Left colon (tissue), 2 donors: ENCODE data around the gene NCOA1. TPM values are rescaled to one million over a fixed set of nuclear protein-coding genes. Genes with fewer than 3 reads are reported as not detected.
"Not testable (repeated sequence)": the region's sequence is repeated elsewhere in the genome, so short reads cannot be mapped to it uniquely, and the experiment has no call there.

Source experiments
- ATAC-seq: fragments of 200-7000 bp; cut with Tn5 transposase; one replicate; pipeline ENCODE4 v1.9.1; 2020; ENCODE audit warnings: mild to moderate bottlenecking, moderate library complexity
- DNase-seq, 2 donors: peaks; one replicate each; pipeline ENCODE4 v3.0.0-alpha.2; 2020
- intact Hi-C, 2 donors: fragments of 100-400 bp; cut with DNase I in 1 of 2; cut with micrococcal nuclease in 1 of 2; formaldehyde crosslinking; loops; one replicate each; pipeline versions ENCODE4 v1.11.2 to v1.14.0; 2022; cut with DNase I, micrococcal nuclease
- long read RNA-seq: library from polyadenylated mRNA; unstranded; transcript quantifications from one replicate; pipeline ENCODE4 v2.0.0, GENCODE V29; 2021
- total RNA-seq, 2 donors: library from RNA; stranded (reverse); fragmentation: NEBNext Ultra II Directional; extraction: Animal tissue kit (Norgen Biotek cat#: 25700); gene quantifications; one replicate each; pipeline ENCODE4 v1.2.1, GENCODE V29; 2021
- donor health status: DM: no; HTN: no; CAD: no.
- donor health status: DM: yes; HTN: yes; CAD: no.

Gene NCOA1
- total RNA-seq, result 10 to 100 TPM; 34.2 to 38.9 TPM
- long read RNA-seq, partial matches to known transcripts, result 5 of 42 reads
- long read RNA-seq, other reads (novel, unspliced or antisense), result 36 of 42 reads

DNA sequence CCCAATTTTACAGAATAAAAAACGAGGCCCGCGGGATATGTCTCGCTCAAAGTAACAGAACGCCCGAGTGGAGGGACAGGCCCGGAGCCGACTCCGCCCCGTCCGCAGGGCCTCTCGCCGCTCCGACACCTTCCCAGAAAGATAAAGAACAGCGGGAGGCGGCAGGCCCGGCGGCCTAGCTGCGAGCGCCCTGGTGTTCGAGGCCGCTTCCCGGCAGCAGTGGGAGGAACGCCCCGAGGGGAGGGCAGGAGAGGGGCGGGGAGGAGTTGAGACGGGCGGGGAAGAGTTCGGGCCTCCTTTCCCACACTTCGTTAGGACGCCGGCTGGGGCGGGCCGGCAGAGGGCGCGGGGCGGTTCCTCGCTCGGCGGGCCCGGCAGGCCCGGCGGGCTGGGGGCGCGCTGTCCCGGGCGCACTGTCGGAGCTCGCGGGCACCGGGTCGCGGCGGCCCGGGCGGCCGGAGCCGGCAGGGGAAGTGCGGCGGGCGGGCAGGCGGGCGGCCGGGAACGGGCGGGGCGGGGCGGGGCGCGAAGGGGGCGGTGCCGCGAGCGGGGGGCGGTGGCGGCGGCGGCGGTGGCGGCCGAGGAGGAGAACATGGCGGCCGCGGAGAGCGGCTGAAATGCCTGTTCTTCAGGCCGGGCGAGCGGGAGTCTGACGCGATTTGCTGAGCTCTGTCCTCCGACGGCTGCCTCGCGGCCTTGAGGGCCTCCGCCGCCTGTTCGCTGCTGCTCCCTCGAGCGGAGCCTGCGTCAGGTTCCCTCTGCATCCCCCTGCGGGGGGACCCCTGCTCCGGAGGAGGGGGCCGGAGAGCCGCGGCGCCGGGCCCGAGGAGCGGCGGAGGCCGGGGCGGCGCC, at the start of gene NCOA1:
Gene NCOA1 (plus strand): TSS at position 565 of the 852 bp plus-strand sequence. CDS start 167,424 bp downstream, outside the sequence.
- ATAC-seq (peak; percentile 83), DNase-seq (peak; percentile 90 to 92)
- intact Hi-C loops, result no loop called here

DNA sequence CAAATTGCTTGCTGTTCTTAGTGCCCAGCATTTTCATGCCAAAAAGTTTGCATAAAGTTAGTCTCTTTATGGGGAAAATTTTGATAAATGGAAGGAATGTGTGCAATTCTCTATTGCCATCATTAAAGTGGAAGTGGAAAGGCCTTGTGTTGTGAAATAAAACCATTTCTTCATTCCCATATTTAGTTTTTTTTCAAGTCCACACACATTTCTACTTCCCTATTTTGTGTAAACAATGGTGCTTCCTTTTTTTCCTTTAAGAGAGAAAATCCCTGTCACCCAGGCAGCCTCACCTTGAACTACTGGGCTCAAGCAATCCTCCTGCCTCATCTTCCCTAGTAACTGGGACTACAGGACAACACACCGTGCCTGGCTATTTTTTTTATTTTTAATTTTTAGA, 42.3 kb upstream of the NCOA1 start:
- DNase-seq, result no peak
- ATAC-seq, result no peak
- intact Hi-C loops, result no loop called here

DNA sequence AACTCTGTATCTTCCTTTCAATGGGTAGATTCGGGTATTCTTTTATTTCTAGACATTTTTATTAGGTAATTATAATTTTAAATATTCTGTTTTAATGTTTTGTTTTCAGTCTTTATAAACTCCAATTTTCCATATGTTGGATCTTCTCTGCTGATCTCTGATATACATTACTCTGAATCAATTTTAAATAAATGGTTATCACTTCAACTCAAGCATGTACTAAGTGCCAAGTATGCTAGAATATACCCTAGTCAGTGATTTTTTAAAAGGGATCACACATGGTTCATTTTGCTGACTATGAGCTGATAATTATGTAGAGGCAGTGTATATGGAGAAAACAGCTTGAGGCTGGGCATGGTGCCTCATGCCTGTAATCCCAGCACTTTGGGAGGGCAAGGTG, 41.7 kb upstream of the NCOA1 start:
- intact Hi-C loops, result no loop called here
- no peak for DNase-seq

DNA sequence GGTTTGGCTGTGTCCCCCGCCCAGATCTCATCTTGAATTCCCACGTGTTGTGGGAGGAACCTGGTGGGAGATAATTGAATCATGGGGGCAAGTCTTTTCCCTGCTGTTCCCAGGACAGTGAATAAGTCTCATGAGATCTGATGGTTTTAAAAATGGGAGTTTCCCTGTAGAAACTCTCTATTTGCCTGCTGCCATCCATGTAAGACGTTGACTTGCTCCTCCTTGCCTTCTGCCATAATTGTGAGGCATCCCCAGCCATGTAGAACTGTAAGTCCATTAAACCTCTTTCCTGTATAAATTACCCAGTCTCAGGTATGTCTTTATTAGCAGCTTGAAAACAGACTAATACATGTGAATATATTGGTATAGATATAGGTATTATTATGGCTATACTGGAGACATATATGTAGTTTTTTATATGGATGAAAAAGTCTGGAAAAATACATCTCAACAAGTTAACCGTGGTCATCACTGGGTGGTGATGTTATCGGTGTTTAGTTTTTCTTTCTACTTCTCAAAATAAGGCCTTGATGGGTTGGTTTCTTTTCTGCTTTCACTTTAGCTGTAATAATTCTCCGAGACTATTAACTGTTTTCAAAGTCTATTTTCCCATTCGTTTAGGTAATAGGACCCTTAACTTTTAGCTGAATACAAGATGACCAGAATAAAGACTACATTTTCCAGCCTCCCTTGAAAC, 39.1 kb upstream of the NCOA1 start:
- no peak for DNase-seq
- ATAC-seq, result no peak
- intact Hi-C loops, result no loop called here

More for the DNA sequence above, 41.7 kb upstream of the NCOA1 start:
- ATAC-seq, result no peak

DNA sequence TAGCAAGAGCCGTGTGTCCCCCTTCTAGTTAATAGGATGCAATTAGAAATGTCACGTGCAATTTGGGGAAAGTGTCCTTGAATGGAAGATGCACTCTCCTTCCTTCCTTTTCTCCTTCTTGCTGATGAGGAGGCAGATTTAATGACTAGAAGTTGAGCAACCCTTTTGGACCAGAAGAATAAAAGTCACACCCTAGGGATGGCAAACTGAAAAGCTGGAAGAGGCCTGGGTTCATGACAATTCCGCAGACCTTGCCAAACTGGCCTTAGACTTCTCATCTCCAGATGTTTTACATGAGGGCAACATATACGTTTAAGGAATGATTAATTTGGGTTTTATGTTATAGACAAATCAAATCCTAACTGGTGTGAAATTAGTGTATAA, 38.6 kb upstream of the NCOA1 start:
- no peak for ATAC-seq
- intact Hi-C loops, result no loop called here
- DNase-seq, result no peak

DNA sequence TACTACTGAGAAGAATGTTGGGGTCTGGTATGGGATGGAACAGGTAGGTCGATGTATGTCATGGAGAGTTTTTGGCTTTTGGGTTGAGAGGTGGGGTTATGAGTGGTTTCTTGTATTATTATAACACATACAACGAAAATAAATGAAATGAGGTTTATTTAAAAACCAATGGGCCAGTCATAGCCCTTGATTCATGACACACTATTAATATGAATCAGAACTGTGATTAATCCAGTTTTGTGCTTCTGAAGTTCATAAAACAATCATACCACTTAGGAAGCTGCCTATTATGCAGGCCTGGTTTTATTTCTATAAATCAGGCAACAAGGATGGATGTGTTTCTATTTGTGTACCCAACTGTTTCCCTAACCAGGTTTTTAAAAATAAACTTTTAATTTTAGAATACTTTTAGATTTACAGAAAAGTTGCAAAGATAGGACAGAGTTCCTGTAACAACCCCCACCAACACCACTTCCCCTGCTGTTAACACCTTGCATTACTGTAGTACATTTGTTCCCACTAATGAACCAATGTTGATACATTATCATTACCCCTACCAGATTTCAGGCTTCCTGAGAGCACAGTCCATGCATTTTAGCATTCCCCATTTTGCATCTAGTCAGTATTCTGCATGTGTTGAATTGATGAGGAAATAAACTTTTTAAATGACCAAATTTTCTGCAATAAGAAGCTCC, 37.5 kb upstream of the NCOA1 start:
- DNase-seq (no peak), ATAC-seq (no peak)
- intact Hi-C loops, result no loop called here

DNA sequence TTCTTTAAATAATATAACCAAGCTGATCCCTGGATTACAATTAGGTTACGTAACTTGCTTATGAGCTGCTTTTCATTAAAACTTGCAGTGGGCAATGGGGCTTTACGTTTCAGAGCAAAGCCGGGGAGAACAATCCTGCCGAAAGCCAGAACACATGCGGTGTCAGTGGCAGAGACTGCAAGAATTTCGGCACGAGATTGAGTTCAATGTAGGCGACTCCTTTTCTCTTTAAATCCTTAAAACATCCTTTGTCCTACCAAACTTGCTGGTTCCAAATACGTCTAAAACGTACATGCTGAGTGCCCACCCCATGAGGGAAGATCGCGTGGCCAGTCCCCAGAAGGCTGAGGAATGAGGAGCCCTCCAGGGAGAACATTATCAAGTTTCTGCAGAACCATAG, 36.8 kb upstream of the NCOA1 start:
- DNase-seq, result no peak
- intact Hi-C loops, result no loop called here
- ATAC-seq, result no peak

DNA sequence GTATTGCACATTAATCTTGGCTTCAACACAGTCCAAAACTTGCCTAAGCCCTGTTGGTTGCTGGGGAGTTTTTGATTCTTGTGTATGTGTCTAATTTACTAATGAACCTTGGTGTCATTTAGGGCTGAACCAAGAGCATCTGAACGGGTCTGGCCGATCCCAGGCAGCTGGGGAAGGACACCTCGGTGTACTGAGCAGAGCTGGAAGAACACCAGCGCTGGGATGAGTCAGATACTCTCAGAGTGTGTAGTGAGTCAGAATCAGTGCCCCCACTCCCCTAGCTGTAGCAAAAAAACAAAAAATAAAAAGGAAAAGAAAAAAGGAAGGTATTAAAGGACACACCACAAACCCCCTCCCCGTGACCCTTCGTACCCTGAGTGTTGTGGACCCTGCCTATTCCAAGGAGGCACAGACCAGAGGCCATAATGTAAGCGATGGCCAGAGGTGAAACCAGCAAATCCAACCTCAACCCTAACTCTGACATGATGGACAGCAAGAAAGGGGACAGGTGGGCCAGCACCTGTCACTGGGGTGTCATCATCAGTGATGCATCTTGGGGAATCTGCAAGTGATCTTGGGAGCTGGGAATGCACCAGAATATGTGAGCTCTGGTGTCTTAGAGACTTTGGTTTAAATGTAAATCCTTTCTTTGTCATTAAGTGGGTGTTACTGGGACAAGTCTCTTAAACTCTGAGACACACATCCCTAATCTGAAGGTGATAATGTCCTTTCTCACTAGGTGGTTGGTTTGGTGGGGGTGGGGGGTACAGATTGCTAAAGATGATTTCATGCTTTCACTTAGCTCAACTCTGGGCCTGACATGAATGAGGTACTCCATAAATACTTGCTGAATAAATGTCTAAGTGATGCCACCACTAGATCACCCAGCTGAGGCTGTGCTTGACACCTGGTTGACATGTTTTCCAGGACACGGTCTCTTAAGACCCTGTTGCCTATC, 34.2 kb upstream of the NCOA1 start:
- intact Hi-C loops, result no loop called here
- ATAC-seq (no peak), DNase-seq (peak; percentile 41 to 54)

DNA sequence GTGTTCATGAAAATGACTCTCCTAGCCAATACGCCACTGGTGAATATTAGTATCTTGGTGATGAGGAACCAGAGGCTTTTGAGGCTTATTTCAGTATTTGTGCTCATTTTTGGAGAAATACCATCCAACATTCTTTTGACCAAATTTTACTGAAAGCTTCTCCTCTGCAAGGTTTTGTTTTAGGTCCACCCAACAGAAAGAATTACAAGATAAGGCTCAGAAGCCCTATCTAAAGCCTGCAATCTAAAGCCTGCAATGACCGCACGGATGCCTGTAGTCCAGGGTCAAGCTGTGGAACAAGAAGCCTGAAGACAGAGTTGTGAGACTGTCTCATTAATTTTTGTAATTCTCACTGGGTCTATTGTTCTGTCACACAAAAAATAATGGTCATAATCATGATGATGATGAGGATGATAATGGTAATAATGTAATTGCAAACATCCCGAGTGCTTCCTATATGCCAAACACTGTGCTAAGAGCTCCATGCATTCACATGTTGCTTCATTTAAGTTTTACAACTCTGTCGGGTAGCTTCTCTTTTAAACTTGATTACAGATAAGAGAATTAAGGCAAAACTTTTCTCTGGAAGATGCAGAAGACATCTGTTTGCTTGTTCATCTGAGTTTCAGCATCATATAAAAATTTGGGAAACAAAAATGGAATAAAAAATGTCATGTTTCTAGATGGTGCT, 33.2 kb upstream of the NCOA1 start:
- no peak for ATAC-seq
- DNase-seq, result no peak
- intact Hi-C loops, result no loop called here

DNA sequence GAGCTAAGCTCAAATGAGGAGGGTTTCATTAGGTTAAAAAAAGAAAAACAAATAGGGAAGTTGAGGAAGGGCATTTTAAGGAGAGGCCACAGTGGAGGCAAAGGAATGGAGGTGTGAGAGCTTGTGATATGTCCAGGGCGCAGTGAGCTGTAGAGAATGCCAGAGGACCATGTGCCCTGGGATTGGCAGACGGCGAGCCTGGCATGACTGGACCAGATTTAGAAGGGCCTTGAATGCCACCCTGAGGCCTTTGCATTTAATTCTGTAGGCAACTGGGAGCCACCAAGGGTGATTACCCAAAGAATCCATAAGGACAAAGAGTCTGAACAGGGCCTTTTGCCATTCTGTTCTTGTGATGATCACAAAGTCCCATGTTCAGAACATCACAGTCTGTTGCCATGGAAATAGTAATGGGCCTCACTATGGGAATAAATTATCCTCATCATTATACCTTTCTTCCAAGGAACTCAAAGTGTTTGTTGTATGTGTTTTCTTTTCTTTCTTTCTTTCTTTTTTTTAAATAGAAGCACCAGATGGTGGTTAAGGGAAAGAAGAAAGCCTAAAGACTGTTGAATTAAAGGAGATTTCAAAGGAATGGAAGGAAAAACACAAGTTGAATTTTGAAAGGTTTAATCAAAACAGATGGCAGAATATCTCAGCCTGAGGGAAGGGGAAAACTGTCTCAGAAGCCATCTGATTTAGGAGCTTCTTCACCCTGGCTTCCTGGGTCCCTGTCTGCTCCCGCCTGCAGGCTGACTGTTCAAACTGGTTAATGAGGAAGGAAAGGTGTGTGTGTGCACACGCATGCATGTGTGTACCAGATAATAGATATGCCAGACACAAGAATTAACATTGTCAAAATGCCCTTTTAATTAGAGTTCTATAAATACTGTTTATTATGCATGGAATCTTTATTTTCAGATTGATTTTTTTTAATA, 31.6 kb upstream of the NCOA1 start:
- ATAC-seq (no peak), DNase-seq (no peak)
- intact Hi-C loops, result no loop called here

DNA sequence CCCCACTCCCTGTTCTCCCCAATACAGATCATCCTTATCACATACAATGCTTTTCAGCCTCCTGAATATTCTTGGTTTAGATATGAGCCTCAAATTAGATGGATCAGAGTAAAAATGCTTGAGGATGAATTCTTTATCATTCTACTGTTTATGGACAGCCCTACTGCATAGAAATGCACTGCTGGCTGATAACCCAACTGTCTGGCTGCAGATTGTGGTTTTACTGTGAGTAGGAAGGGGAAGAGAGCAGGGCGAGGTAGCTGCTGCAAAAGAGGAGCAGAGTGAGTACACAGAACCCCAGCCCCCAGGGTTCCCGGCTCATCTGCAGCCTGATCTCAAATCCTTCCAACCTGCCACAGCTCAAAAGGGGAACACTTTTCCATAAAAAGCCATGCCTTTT, 29.4 kb upstream of the NCOA1 start:
- ATAC-seq, result no peak
- no peak for DNase-seq
- intact Hi-C loops, result no loop called here

DNA sequence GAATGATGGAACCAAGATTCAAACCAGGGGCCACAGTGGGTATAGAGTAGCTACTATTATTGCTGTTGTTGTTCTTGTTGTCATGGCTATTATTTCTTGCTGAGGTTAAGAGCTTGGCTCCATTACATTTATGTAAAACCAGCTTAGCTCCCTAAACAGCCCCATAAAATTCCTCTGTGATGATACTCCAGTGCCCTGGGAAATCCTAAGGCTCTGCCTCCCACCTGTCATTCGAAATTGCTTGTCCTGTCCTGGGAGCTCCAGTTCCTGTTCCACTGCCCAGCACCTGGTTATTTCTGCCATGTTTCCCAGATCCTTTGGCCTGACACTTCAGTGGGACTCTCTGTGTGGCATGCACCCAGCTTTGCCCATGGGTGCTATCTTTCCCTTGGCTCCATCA, 27.8 kb upstream of the NCOA1 start:
- intact Hi-C loops, result no loop called here
- DNase-seq (no peak), ATAC-seq (no peak)

DNA sequence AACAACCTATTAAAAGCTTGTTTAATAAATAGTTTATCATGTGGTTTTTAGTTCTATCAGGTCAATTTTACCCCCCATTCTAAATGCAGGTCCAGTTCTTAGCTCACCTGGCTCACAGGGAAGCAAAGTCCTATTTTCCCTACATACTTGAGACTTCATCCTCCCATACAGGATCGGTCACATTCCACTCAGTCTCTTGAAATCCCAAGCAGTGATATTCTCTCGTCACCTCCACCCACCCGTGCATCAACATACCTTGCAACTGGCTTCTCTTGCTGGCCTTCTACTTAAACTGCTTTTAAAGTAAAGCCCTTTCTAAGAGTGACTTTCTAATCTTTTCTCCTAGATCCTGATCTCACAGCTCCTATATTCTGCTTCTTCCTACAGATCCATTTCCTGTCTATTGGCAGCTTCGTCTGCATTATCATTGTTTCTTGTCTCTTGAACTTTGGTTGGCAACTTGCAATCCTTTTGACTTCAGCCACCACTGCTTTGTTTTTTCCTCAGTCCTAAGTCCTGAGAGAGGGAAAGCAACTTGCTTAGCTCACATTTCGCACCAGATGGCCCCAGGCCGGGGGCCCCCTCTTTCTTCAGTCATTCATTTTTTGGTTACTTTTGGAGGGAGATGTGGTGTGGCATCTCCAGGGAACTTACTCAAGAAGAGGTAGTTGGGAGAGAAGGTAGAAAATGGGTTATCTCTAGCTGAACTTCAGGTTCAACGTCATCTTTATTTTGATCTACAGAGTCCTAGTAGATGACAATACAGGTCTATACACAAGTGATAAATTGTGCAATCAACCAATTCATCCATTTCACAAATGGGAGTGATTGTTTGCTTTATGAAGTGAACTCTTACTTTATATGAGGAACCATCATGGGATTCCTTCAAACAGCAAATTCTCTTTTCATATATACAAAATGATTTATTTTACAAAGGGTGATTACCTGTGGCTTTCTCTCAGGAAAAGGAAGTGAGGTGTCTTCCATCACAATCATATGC, 23.9 kb upstream of the NCOA1 start:
- intact Hi-C loops, result no loop called here
- ATAC-seq, result no peak
- DNase-seq, result no peak

DNA sequence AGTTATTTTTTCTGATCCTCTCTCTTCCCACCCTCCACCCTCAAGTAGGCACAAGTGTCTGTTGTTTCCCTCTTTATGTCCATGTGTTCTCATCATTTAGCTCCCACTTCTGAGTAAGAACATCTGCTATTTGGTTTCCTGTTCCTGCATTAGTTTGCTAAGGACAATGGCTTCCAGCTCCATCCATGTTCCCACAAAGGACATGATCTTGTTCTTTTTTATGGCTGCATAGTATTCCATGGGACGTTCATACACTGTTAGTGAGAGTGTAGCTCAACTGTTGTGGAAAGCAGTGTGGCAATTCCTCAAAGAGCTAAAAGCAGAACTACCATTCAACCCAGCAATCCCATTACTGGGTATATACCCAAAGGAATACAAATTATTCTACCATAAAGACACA, 22.6 kb upstream of the NCOA1 start:
- intact Hi-C loops, DNase-seq, ATAC-seq: not testable (repeated sequence)

DNA sequence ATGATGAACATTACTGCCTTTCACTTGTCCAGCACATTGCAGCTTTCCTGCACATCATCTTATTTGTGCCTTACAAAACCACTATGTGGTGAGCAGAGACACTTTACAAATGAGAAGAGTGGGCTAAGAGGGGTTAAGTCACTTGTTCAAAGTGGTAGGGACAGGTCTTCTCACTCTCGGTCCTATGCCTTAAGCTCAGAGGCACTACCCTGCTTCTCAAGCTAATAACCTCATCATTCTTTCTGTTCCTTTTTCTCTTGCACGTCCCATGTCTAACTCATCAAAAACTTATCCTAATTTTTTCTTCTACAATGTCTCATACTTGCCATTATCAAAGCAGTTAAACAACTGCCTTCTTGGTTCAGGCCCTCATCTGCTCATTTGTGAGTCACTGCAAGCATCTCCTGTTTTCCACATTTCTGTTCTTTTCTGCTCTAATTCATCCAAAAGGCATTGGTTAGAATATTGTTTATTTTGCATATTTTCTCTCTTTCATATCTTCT, 21.9 kb upstream of the NCOA1 start:
- intact Hi-C loops, result no loop called here
- no peak for ATAC-seq
- no peak for DNase-seq

DNA sequence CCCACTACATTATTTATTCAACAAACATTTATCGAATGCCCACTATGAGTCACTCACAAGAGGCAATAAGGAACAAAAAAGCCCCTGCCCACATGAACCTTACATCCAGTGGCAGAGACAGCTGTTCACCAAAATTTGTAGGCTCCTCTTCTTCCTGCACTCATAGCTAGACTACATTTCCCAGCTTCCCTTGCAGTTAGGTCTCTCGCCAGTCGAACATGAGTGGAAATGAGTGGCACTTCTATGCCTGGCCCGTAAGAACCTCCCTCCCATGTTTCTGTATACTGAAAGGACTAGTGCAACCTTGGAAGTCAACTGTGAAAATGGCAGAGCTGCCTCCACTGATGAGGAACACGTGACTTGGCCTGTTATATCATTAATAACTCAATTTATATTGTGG, 19.4 kb upstream of the NCOA1 start:
- DNase-seq, result no peak
- intact Hi-C loops, result no loop called here

More for the DNA sequence above, 19.4 kb upstream of the NCOA1 start:
- no peak for ATAC-seq
